ENCODE data around the gene C15orf40. TPM values are rescaled to one million over a fixed set of nuclear protein-coding genes. Genes with fewer than 3 reads are reported as not detected.
"Not testable (repeated sequence)": the region's sequence is repeated elsewhere in the genome, so short reads cannot be mapped to it uniquely, and the experiment has no call there.

C15orf40 gene
- total RNA-seq, 2 donors from 2014 or later, result 15.4 to 22.1 TPM

- TF ChIP-seq CTCF (IDR thresholded peaks at IDR 0.05) (no peak), POLR2A (IDR thresholded peaks at IDR 0.05) (no peak), POLR2AphosphoS5 (IDR thresholded peaks at IDR 0.05) (no peak)
- Histone ChIP-seq H3K27ac (no peak overlapping the region), H3K4me3 (no peak overlapping the region), H3K4me1 (replicated peaks) (peaks cover 5% of the 10 kb centered on the region), H3K9me3 (no peaks in the 10 kb centered on the region), H3K36me3 (peaks cover 0 to 6% of the 10 kb centered on the region in 2 donors), H3K27me3 (replicated peaks; ENCODE audit: insufficient read depth) (no peaks in the 10 kb centered on the region)
- DNase-seq (ENCODE audit: low spot score), result no peak
- whole genome bisulfite sequencing, result 94% methylated on average over 6 of the region's 6 CpGs
- intact Hi-C loops (cut with DNase I), result loop anchor here (5.0 kb wide), 1 partner anchor 195 kb away; the partner anchor contains the start of gene HDGFL3
Measured at GRCh38 chr15:83012636-83013035, 1.2 kb upstream of the C15orf40 start.

GRCh38 chr15:83012076-83012426 is 612 bp upstream of the C15orf40 start:
- TF ChIP-seq POLR2A (IDR thresholded peaks at IDR 0.05) (no peak), CTCF (IDR thresholded peaks at IDR 0.05) (no peak), POLR2AphosphoS5 (IDR thresholded peaks at IDR 0.05) (no peak)

GRCh38 chr15:83010709-83011270 is 649 bp downstream of the C15orf40 start:
- Histone ChIP-seq H3K4me3 (peak overlapping the region; percentile 85 to 98), H3K36me3 (no peaks in the 10 kb centered on the region), H3K4me1 (replicated peaks) (peaks cover 5% of the 10 kb centered on the region), H3K9me3 (no peaks in the 10 kb centered on the region), H3K27ac (peak overlapping the region; percentile 76 to 82), H3K27me3 (replicated peaks; ENCODE audit: insufficient read depth) (no peaks in the 10 kb centered on the region)
- intact Hi-C loops (cut with DNase I), result loop anchor here (5.0 kb wide), 1 partner anchor 197 kb away; the partner anchor contains the start of gene HDGFL3
- WGBS, result 7% methylated on average over 15 of the region's 15 CpGs
- peak in 3 of 4 experiments; percentile 62 to 83 (median 75) for TF ChIP-seq CTCF (IDR thresholded peaks at IDR 0.05)
- TF ChIP-seq POLR2A (IDR thresholded peaks at IDR 0.05), result no peak
- peak; percentile 71 for DNase-seq (ENCODE audit: low spot score)

More at GRCh38 chr15:83012076-83012426, 612 bp upstream of the C15orf40 start:
- 47% methylated on average over 9 of the region's 9 CpGs for WGBS
- Histone ChIP-seq H3K27ac (peak overlapping the region; percentile 76 to 82), H3K27me3 (replicated peaks; ENCODE audit: insufficient read depth) (no peaks in the 10 kb centered on the region), H3K4me3 (peak overlapping the region; percentile 85 to 98), H3K4me1 (replicated peaks) (peaks cover 5% of the 10 kb centered on the region), H3K36me3 (peaks cover 0 to 2% of the 10 kb centered on the region in 2 donors), H3K9me3 (no peaks in the 10 kb centered on the region)
- DNase-seq (ENCODE audit: low spot score), result no peak
- intact Hi-C loops (cut with DNase I), result loop anchor here (5.0 kb wide), 1 partner anchor 195 kb away; the partner anchor contains the start of gene HDGFL3

- not testable (repeated sequence) for H3K4me3 ChIP-seq; DNase-seq (ENCODE audit: low spot score); H3K36me3 ChIP-seq; H3K4me1 ChIP-seq (replicated peaks); H3K27me3 ChIP-seq (replicated peaks; ENCODE audit: insufficient read depth); H3K9me3 ChIP-seq
- WGBS, result 80% methylated on average over 3 of the region's 3 CpGs
- H3K27ac ChIP-seq, result peak overlapping the region; percentile 72 to 81
- intact Hi-C loops (cut with DNase I), result loop anchor here (2.0 to 10.0 kb wide), 2 partner anchors 152 to 466 kb away; no protein-coding TSS in a partner anchor
Measured at GRCh38 chr15:83000672-83001031, 10.8 kb downstream of the C15orf40 start.

- H3K36me3 ChIP-seq, result no peaks in the 10 kb centered on the region
- peak overlapping the region; percentile 1 to 33 for H3K4me3 ChIP-seq
- intact Hi-C loops (cut with DNase I), result loop anchor here (2.0 to 10.0 kb wide), 2 partner anchors 151 to 465 kb away; no protein-coding TSS in a partner anchor
- DNase-seq (ENCODE audit: low spot score), result peak; percentile 45
- H3K27me3 ChIP-seq (replicated peaks; ENCODE audit: insufficient read depth), result no peaks in the 10 kb centered on the region
- no peaks in the 10 kb centered on the region for H3K9me3 ChIP-seq
- H3K27ac ChIP-seq, result peak overlapping the region; percentile 72 to 81
- peaks cover 7% of the 10 kb centered on the region for H3K4me1 ChIP-seq (replicated peaks)
- TF ChIP-seq POLR2A (IDR thresholded peaks at IDR 0.05) (no peak), CTCF (IDR thresholded peaks at IDR 0.05) (peak in 3 of 4 experiments; percentile 63 to 79 (median 78)), POLR2AphosphoS5 (IDR thresholded peaks at IDR 0.05) (peak; percentile 78)
- WGBS, result 3% methylated on average over 6 of the region's 6 CpGs
Measured at GRCh38 chr15:82999905-83000671, 11.4 kb downstream of the C15orf40 start.
